GM12878 (cell line): ENCODE measurements around the gene GABRR3. TPM values are rescaled to one million over a fixed set of nuclear protein-coding genes. Genes with fewer than 3 reads are reported as not detected.

Source experiments
- ATAC-seq: fragments of 200-7000 bp; cut with Tn5 transposase; 3 replicates; pipeline ENCODE4 v1.9.1; 2020; ENCODE audit warnings: mild to moderate bottlenecking, moderate library complexity
- BruUV-seq: library from RNA; stranded (reverse); fragments of 400-500 nt; replicated peaks from 2 replicates; lab custom pipeline; 2021; lab: Mats Ljungman, UMichigan
- CTCF ChIA-PET: fragments of 300-600 bp; sonication (Branson Sonifier 250); formaldehyde crosslinking; extraction: SDS; loops from one replicate; lab custom pipeline; 2021; ENCODE audit warnings: inconsistent platforms; lab: Yijun Ruan, JAX
- POLR2A ChIA-PET: fragments of 350-600 bp; formaldehyde crosslinking; extraction: SDS; loops from one replicate; lab custom pipeline; 2021; ENCODE audit warnings: inconsistent platforms; lab: Charles Lee
- RAD21 ChIA-PET: fragments of 300-600 bp; sonication (Branson Sonifier 250); formaldehyde crosslinking; loops from one replicate; lab custom pipeline; 2023; ENCODE audit warnings: antibody characterized with exemption; ENCODE audit not compliant: unreplicated experiment; lab: Charles Lee
- SMC1A ChIA-PET: fragments of 300-600 bp; sonication (Branson Sonifier 250); formaldehyde crosslinking; loops from one replicate; lab custom pipeline; 2023; ENCODE audit not compliant: unreplicated experiment, uncharacterized antibody; lab: Charles Lee
- DNase-seq: peaks from one replicate; pipeline ENCODE4 v3.0.0-alpha.2; 2011; ENCODE audit warnings: low read depth, low spot score
- FAIRE-seq: peaks from 3 replicates; lab custom pipeline; 2011; peaks lifted over from hg19 to GRCh38; lab: Jason Lieb, UNC
- H2AFZ ChIP-seq: 2 replicates; pipeline ENCODE4 v1.6.0; 2011; ENCODE audit warnings: low read depth, low read length, control low read depth; ENCODE audit not compliant: control insufficient read depth
- H3K27ac ChIP-seq: 2 replicates; pipeline ENCODE4 v1.5.1; 2011; ENCODE audit warnings: control low read depth; ENCODE audit not compliant: control insufficient read depth, insufficient read depth
- H3K27me3 ChIP-seq, 2 experiments: replicated peaks in 1 of 2; 2 replicates each; pipeline versions ENCODE4 v1.6.0 to v1.6.1; 2011; ENCODE audit warnings: low read length in 1 of 2; ENCODE audit not compliant: control insufficient read depth in 2 of 2, insufficient read depth in 2 of 2
- H3K36me3 ChIP-seq, 2 experiments: 2 replicates each; pipeline ENCODE4 v1.5.1; 2011; ENCODE audit warnings: low read length in 1 of 2; ENCODE audit not compliant: control insufficient read depth in 2 of 2, insufficient read depth in 2 of 2
- H3K4me1 ChIP-seq: 2 replicates; pipeline ENCODE4 v1.6.1; 2011; ENCODE audit warnings: mild to moderate bottlenecking, low read length, moderate library complexity, mixed read lengths; ENCODE audit not compliant: control insufficient read depth, insufficient read depth
- H3K4me2 ChIP-seq: 2 replicates; pipeline ENCODE4 v1.6.0; 2011; ENCODE audit warnings: control low read depth; ENCODE audit not compliant: control insufficient read depth, insufficient read depth
- H3K4me3 ChIP-seq: fragments of 200-600 bp; sonication (generic); 2 replicates; pipeline ENCODE4 v1.5.1; 2016
- H3K79me2 ChIP-seq: 2 replicates; pipeline ENCODE4 v1.6.0; 2011; ENCODE audit warnings: low read length; ENCODE audit not compliant: control insufficient read depth, insufficient read depth
- H3K9ac ChIP-seq: 2 replicates; pipeline ENCODE4 v1.8.0; 2011; ENCODE audit warnings: low read length, control low read depth, mixed read lengths; ENCODE audit not compliant: control insufficient read depth, insufficient read depth
- H3K9me3 ChIP-seq: replicated peaks from 3 replicates; pipeline ENCODE4 v1.5.1; 2011; ENCODE audit warnings: mild to moderate bottlenecking, low read length; ENCODE audit not compliant: control insufficient read depth, insufficient read depth
- H4K20me1 ChIP-seq: 2 replicates; pipeline ENCODE4 v1.6.0; 2011; ENCODE audit not compliant: control insufficient read depth, insufficient read depth
- FOXK2 ChIP-seq: fragments of 450-650 bp; IDR thresholded peaks from 2 replicates; pipeline ENCODE4 v1.6.1; 2017; ENCODE audit warnings: mild to moderate bottlenecking, moderate library complexity
- HCFC1 ChIP-seq: fragments of 150-350 bp; IDR thresholded peaks from 2 replicates; pipeline ENCODE4 v1.6.1; 2014; ENCODE audit warnings: low read length
- MYC ChIP-seq: IDR thresholded peaks from 2 replicates; pipeline ENCODE4 v1.6.1; 2011; ENCODE audit warnings: mild to moderate bottlenecking, low read length, moderate library complexity, inconsistent platforms; ENCODE audit not compliant: insufficient read depth, insufficient replicate concordance, insufficient read length, severe bottlenecking
- NR2C1 ChIP-seq: fragments of 450-650 bp; IDR thresholded peaks from 2 replicates; pipeline ENCODE4 v1.6.1; 2017; ENCODE audit warnings: antibody characterized with exemption, mild to moderate bottlenecking, moderate library complexity
- SREBF2 ChIP-seq: IDR thresholded peaks from 2 replicates; pipeline ENCODE4 v1.6.1; 2012; ENCODE audit warnings: mild to moderate bottlenecking, low read length
- SUPT20H ChIP-seq: IDR thresholded peaks from 2 replicates; pipeline ENCODE4 v1.6.1; 2011; ENCODE audit warnings: low read depth, mild to moderate bottlenecking, low read length, moderate library complexity, borderline replicate concordance; ENCODE audit not compliant: control insufficient read depth
- TARDBP ChIP-seq: IDR thresholded peaks from 2 replicates; pipeline ENCODE4 v1.6.1; 2016; ENCODE audit warnings: borderline replicate concordance
- ZNF384 ChIP-seq: IDR thresholded peaks from 2 replicates; pipeline ENCODE4 v1.6.1; 2012; ENCODE audit warnings: low read depth, mild to moderate bottlenecking, low read length, improper control_type of control experiment, borderline replicate concordance
- WGBS: methylation state at CpG from one replicate; pipeline ENCODE4 v1.1.6; 2016; ENCODE audit warnings: low lambda C conversion rate; ENCODE audit not compliant: insufficient replicate concordance, insufficient coverage; ENCODE audit errors: missing lambda C conversion rate; 5-methylcytosine and 5-hydroxymethylcytosine counted together
- in situ Hi-C: fragments of 300-500 bp; cut with MboI; formaldehyde crosslinking; loops from 9 replicates; pipeline ENCODE4 v1.14.3; 2018; ENCODE audit warnings: mixed read lengths
- intact Hi-C: fragments of 100-400 bp; cut with micrococcal nuclease; formaldehyde crosslinking; loops from one replicate; pipeline ENCODE4 v1.14.2; 2022; ENCODE audit not compliant: unreplicated experiment
- polyA plus RNA-seq, 11 experiments: library from polyadenylated mRNA; depleted of rRNA in 4 of 11; unstranded in 6 of 11; stranded (reverse) in 5 of 11; fragments of >200 nt; fragmentation: Nextera tagmentation in 4 of 11; fragmentation: Illumina TruSeq in 1 of 11; extraction: Ambion mirVana in 4 of 11; extraction: Trizol in 1 of 11; gene quantifications; 1 replicate in 1 of 11; 2 replicates in 10 of 11; pipeline versions ENCODE4 v1.2.1 to v1.2.3, GENCODE V29; 2011 to 2016; ENCODE audit warnings: inconsistent platforms in 2 of 11, missing spikeins in 2 of 11, low read depth in 1 of 11
- total RNA-seq, 4 experiments: library from RNA; depleted of rRNA in 3 of 4; stranded (reverse); fragments of >200 nt in 3 of 4; fragmentation: Illumina TruSeq in 1 of 4; extraction: Trizol in 1 of 4; gene quantifications; 2 replicates each; pipeline versions ENCODE4 v1.2.1 to v1.2.3, GENCODE V29; 2013 to 2021
- TF ChIP-seq, protein P1 (sequence below): IDR thresholded peaks from 2 replicates; pipeline ENCODE4 v1.6.1; 2012; ENCODE audit warnings: low read length, inconsistent platforms

Gene GABRR3
- total and polyA plus RNA-seq, 10 of the 15 experiments (the other 5 are each of a cell fraction or from before 2014, with no cell fraction given), result not detected

GRCh38 chr3:97969541-97969940 lies 65.6 kb downstream of the GABRR3 start:
- Histone ChIP-seq H3K79me2 (peaks cover 45% of the 10 kb centered on the region), H3K9me3 (no peaks in the 10 kb centered on the region), H3K27ac (no peak overlapping the region; the same call in 1 of the 2 replicates), H3K4me1 (no peaks in the 10 kb centered on the region), H2AFZ (no peak overlapping the region), H3K4me2 (peak overlapping the region; percentile 37; the same call in 1 of the 2 replicates), H3K9ac (no peak overlapping the region), H3K36me3 (peaks cover 0 to 9% of the 10 kb centered on the region in 2 experiments; a peak in 1 of 4 replicates), H4K20me1 (no peaks in the 10 kb centered on the region), H3K27me3 (no peaks in the 10 kb centered on the region), H3K4me3 (no peak overlapping the region)
- TF ChIP-seq NR2C1, result no peak
- no peak for TF ChIP-seq MYC
- TF ChIP-seq SREBF2, result no peak
- TF ChIP-seq FOXK2, result no peak
- TF ChIP-seq, protein P1, sequence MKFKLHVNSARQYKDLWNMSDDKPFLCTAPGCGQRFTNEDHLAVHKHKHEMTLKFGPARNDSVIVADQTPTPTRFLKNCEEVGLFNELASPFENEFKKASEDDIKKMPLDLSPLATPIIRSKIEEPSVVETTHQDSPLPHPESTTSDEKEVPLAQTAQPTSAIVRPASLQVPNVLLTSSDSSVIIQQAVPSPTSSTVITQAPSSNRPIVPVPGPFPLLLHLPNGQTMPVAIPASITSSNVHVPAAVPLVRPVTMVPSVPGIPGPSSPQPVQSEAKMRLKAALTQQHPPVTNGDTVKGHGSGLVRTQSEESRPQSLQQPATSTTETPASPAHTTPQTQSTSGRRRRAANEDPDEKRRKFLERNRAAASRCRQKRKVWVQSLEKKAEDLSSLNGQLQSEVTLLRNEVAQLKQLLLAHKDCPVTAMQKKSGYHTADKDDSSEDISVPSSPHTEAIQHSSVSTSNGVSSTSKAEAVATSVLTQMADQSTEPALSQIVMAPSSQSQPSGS, result no peak
- TF ChIP-seq SUPT20H, result no peak
- TF ChIP-seq ZNF384, result no peak
- TF ChIP-seq HCFC1, result no peak
- no peak for TF ChIP-seq TARDBP
- no TSS peak for BruUV-seq
- DNase-seq, result no peak
- in situ Hi-C loops (no loop called here), intact Hi-C loops (no loop called here)
- ChIA-PET SMC1A (interaction anchor here (0.6 to 2.0 kb wide), 5 partner anchors 9 to 568 kb away, joined by 3 to 5 read pairs (median 4); no protein-coding TSS in a partner anchor), POLR2A (no interaction called here), CTCF (interaction anchor here (0.6 to 1.5 kb wide), 3 partner anchors 17 to 467 kb away, joined by 3 to 4 read pairs (median 3); no protein-coding TSS in a partner anchor), RAD21 (no interaction called here)
- no peak for ATAC-seq
- FAIRE-seq, result no peak
- WGBS, result 93% methylated on average over 5 of the region's 5 CpGs
